HG03457 (cell line): ENCODE data around the gene FEV.

Experiments used
- ATAC-seq: cut with Tn5 transposase; IDR thresholded peaks from one replicate; pipeline ENCODE4 v1.9.1; 2021; ENCODE audit warnings: moderate number of reproducible peaks; ENCODE audit not compliant: unreplicated experiment

Gene FEV

GRCh38 chr2:218993345-218994315 is 8.6 kb upstream of the FEV start, which contains the start of gene CRYBA2:
CRYBA2 (minus strand) TSS chr2:218993422; CDS start chr2:218993176, 246 bp downstream.
- no peak for ATAC-seq

DNA sequence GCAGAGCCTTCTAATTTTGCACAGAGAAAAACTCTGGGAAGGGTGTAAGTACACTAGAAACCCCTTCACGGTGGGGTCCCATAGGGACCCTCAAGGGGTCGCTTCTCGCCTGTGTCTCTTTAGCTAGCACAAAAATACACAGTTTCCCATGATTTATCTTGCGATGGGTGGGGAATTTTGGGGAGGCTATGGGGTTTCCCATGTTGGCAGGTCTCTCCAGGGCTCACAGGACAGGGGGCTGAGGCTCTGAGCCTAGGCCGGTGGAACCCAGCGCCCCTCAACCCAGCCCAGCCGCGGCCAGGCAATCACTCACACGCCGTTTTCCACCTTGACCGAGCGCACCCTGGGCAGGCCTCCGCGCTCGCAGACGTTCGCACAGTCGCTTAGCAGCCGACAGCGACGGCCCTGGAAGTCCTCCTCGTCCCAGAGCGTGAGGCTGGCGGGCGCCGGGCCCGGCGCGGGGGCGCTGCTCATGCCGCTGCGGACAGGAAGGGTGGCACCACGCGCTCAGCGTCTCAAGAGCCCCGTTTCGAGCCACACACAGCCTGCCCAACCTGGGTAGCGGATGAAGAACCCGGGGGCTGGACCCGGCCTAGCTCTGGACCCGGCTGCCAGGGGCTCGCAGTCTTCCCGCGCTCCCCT is 7.8 kb upstream of the FEV start:
- ATAC-seq: no peak

- no peak for ATAC-seq
These were observed 7.2 kb upstream of the FEV start for GRCh38 chr2:218992196-218992595.

- no peak for ATAC-seq
These were observed 6.7 kb upstream of the FEV start for GRCh38 chr2:218991674-218992168.

DNA sequence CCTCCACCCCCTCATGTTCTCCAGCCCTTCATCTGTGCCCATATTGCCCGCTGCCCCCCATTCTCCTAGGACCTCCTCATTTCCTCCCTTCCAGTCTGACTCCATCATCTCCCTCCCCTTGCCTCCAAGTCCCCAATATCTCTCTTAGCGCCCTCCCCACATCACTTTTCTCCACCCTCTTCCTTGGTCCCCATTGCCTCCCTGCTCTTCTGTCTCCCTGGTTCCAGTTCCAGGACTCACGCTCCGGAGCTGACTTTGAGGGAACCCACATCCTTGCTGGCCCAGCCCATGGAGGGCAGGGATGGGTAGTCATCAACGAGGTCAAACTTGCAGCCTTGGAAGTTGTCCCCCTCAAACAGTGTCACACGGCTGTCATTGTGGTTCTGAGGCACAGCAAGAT is 5.6 kb upstream of the FEV start:
- ATAC-seq: no peak

DNA sequence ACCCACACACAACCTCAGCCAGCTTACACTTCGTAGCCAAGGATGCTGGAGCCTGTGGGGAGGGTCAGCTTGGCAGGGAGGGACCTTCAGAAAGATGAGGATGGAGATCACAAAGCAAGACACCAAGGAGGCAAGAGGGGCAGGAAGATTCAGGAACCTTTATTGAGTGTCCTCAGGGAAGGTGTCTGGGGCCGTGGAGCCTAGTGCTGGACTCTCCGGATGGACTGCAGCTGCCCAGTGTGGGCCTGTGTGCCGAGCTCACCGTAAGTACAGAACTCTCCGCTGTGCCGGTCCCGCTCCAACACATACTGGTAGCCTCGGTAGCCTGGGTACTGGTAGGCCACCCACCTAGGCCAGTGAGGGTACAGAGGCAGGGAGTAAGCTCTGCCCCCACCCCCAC is 5.1 kb upstream of the FEV start:
- ATAC-seq: no peak

DNA sequence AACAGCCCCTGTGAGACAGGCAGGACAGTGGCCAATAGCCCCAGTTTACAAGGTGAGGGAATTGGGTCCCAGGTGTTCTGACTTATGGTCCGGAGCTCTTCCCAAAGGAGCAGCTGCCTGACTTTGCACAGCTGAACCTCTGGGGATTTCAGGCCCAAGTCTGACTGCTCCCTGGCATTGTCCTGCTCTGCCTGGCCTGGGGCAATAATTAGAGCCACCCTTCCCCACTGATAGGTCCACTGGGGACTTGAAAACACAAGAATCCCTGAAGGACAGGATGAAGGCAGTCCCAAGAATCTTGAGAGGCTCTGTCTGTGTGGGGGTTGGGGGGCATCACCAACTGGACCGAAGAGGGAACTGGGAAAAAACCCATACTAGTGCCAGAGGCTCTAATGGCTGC is 3.7 kb upstream of the FEV start:
- no peak for ATAC-seq

DNA sequence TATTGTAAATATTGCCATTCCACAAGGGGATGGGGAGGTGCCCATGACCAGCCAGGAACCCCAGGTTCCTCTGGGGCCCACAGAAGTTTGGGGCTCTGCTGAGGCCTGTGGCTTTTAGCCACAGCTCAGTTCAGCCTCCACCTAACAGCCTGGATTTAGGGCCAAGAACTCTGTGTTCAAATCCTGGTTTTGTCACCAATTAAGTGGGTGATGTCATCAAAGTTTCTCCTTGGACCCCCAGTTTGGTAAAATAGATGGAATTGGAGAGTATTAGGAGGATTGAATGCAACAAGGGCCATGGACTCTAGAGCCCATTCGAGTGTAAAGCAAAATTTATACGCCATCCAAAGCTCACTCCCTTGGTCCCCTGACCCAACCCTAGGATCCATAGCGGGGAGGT is 3.2 kb upstream of the FEV start:
- no peak for ATAC-seq

- ATAC-seq: no peak
These were observed 1.3 kb upstream of the FEV start for GRCh38 chr2:218986148-218986761.

- ATAC-seq: no peak
These were observed 524 bp upstream of the FEV start for GRCh38 chr2:218985325-218986091.

DNA sequence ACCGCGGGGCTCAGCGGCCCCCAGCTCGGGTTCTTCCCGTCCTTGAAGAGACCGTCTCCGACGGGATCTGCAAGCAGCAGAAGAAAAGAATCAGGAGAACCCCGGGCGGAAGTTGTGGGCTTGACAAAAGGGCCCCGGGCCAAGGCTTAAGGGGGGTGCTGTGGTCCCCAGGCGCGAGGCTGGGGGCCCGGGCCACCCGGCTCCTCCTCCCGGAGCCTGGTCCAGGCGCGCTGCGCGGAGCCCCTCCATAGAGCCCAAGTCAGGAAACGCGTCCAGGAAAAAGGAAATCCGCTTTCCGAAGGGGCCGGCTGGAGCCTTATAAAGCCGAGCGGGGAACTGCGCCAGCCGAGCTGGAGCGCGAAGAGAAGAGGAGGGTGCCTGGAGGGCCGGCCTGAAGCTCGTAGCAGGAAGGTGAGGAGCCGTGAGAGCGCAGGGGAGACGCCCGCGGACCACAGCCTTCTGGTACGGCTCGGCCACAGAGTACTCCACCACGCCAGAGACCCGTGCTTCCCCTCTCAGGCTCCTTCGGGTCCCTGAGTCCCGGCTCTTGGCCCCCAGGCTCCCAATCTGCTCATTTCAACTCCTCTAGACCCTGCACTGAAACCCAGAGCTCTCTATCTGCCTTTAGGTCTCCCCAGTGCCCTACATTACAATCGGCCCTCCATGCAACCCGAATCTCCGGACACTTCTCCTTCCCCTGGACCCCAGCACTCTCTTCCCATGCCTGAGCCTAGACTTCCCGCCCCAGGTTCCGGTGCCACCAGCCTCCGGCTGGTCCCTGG is 554 bp downstream of the FEV start:
- no peak for ATAC-seq

DNA sequence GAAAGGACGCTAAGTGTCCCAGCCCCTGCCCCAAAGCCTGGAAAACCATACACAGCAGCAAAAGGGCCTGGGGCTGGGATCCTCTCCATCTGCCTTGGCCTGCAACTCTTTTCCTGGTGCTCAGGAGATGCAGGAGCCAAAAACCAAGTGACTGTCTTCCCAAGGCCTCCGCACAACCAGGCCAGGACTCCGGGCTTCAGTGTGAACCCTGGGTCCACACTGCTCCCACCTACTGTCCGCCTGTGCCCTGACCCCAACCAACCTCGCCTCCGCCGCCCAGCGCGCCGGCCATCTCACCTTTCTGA is 1.1 kb downstream of the FEV start:
- no peak for ATAC-seq

DNA sequence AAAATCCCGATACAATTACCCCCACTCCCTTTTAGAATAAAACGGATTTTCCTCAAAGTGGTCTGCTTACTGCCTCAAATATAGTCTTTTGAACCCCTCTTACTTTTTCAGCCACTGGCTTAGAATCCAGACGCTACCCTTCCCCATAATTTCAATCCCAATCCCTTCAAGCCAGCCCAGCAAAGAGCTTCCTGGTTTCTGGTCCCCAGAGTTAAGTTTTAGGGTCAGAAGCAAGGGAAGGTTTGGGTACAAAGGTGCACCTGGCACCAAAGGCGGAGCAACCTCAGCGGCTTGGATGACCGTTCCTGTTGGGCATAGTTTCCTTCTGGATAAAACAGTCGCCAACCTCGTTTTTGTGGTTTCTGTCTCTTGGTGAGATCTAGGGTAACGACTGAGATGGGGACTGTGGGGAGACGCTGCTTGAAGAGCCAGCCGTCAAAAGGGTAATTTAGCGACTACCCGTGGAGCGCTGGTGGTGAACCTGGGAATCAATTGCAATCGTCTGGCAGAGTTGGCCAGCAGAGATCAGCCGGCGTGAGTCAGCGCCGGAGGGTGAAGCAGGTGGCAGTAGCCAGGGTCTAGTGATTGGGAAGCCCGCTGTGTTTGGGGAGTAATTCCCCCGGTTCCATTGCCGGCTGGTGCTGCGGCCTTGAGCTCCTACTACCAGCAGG is 1.6 kb downstream of the FEV start:
- no peak for ATAC-seq

GRCh38 chr2:218982586-218983262 is 2.3 kb downstream of the FEV start:
- no peak for ATAC-seq

GRCh38 chr2:218981881-218982585 is 3.0 kb downstream of the FEV start:
- no peak for ATAC-seq

GRCh38 chr2:218981390-218981880 is 3.5 kb downstream of the FEV start:
- no peak for ATAC-seq

- ATAC-seq: no peak
These were observed 4.1 kb downstream of the FEV start for GRCh38 chr2:218980735-218981389.
